HG02588 (cell line): ENCODE data around the gene AMBRA1.
"Not testable (repeated sequence)": the region's sequence is repeated elsewhere in the genome, so short reads cannot be mapped to it uniquely, and the experiment has no call there.

Experiments used
- ATAC-seq: cut with Tn5 transposase; IDR thresholded peaks from one replicate; pipeline ENCODE4 v1.9.1; 2021; ENCODE audit warnings: mild to moderate bottlenecking, moderate library complexity; ENCODE audit not compliant: unreplicated experiment

AMBRA1 gene

DNA sequence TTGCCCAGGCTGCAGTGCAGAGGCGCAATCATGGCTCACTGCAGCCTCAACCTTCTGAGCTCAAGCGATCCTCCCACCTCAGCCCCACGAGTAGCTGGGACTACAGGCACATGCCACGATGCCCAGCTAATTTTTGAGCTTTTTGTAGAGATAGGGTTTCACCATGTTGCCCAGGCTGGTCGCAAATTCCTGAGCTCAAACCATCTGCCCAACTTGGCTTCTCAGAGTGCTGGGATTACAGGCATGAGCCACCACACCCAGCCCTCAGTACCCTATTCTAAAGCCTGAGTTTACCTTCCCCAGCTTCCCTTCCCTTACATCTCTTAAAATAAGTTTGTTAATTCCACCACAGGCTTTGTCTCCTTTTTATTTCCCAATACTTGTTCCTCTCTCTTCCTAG, 59.1 kb downstream of the AMBRA1 start:
- no peak for ATAC-seq

DNA sequence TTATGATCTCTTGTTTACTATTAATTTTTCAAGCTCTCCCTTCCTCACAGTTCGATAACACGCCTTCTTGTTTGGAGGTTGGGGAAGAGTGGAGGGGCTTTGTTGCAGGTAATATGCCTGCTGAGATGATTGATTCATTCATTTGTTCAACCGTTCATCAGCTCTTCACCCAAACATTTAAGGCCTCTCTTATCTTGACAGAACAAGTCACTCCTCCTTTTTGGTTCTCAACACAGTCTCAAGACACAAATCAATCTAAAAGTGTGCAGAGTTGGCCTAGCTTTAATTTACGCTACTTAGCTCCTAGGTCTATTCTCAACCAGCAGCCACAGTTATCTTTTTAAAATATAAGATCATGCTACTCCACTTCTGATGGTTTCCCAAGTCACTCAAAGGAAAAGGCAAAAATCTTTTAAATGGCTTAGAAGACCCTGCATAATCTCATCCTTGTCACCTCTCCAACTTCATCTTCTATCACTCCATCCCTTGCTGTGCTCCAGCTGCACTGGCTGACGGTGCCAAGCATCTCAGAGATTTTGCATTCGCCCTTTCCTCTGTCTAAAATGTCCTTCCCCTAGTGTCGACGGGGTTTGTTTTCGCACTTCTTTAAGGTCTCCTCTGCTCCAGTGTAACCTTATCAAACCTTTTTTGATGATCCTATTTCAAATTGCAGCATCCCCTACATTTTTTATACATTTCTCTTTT, 60.3 kb downstream of the AMBRA1 start:
- no peak for ATAC-seq

DNA sequence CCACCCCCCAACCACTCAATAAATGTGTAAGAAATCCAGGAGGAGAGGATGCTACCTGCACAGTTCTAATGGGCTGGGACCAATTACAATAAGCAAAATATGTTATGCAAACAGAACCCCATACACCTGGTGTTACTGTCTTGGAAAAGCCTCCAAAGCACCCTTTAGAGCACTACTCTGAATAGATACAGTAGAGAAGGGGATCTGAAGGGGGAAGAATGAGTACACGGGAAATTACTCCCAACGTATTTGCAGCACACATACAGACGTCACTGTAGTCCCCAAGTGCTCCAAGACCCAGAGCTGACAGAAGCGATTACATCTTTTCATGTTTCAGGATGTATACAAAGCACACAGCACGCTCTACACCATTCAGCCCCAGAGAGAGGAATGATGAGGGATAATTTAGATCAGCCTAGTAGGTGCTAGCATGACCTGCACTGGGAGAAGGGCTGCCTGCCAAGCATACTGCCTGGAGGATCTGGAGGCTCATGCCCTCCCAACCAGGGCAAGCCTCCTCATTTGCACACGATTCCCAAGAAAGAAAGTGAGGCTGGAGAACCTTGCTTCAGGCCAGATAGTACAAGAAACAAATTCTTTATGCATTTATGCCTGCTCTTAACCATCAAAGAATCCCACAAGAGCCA, 63.8 kb downstream of the AMBRA1 start:
- no peak for ATAC-seq

DNA sequence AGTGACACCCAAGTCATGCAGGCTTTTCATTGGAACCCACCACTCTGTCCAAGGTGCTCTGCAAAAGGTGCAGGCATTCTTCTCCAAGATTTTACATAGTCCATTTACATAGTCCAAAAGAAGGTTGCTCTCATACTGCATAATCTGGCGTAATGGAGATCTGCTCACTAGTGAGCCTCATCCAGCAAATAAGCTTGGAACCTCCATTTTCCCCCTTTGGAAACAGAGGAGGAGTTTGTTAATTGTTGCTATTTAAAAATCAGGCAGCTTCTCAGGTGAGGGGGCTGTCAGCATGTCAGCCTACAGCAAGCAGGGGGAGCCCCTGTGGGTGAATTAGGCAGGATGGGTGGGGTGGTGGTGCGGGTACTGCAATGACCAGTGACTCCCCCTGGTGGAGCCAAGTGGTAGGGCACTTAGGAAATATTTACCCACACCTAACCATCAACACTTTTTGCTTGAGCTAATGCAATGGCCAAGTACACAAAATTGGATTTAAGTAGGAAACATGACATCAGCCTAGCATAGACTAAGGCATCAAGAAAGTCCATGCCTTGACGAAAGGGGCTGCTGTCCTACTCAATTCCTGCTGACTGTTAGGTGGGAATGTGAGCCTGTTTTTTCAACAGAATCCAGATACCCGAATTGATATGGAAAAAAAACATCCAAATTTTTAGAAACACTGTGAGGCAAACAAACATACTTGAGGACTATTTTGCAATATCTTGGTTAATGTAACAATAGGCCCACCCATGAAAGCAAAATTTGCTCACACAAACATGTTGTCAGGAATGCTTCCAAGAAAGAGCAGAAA, 64.5 kb downstream of the AMBRA1 start:
- peak; percentile 67 for ATAC-seq

DNA sequence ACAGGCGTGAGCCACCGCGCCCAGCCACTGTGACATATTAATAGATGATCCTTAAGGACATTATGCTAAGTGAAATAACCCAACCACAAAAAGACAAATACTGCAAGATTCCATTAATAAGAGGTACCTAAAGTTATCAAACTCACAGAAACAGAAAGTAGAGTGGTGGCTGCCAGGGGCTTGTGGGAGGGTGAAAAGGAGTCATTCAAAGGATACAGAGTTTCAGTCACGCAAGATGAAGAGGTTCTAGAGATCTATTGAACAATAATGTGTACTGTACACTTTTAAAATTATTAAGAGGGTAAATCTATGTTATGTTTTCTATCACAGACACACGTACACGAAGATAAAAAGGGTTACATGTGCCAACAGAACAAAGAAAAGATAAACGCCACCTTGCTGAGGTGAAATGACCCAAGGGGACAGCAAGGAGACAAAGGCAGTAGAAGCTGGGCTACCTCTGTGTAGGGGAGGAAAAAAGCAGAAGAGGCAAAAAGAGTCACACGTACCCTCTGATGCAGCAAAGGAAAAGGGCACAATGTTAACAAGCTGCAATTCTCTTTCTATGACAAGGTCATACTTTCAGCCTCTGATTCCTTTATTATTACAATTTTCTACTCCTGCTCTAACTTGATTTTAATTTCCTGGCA, 65.3 kb downstream of the AMBRA1 start:
- no peak for ATAC-seq

DNA sequence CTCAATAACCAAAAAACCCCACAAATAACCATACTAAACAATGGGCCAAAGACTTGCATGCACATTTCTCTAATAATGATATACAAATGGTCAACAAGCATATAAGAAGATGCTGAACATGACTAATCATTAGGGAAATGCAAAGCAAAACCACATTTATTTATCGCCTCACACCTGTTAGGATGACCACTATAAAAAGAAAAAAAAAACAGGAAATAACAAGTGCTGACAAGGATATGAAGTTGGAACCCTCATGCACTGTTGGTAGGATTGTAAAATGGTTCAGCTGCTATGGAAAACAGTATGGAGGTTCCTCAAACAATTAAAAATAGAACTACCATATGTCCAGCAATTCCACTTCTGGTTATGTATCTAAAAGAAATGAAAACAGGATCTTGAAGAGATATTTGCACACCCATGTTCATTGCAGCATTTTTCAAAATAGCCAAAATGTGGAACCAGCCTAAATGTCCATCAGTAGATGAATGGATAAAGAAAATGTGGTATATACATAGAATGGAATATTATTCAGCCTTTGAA, 66.2 kb downstream of the AMBRA1 start:
- ATAC-seq = no peak

DNA sequence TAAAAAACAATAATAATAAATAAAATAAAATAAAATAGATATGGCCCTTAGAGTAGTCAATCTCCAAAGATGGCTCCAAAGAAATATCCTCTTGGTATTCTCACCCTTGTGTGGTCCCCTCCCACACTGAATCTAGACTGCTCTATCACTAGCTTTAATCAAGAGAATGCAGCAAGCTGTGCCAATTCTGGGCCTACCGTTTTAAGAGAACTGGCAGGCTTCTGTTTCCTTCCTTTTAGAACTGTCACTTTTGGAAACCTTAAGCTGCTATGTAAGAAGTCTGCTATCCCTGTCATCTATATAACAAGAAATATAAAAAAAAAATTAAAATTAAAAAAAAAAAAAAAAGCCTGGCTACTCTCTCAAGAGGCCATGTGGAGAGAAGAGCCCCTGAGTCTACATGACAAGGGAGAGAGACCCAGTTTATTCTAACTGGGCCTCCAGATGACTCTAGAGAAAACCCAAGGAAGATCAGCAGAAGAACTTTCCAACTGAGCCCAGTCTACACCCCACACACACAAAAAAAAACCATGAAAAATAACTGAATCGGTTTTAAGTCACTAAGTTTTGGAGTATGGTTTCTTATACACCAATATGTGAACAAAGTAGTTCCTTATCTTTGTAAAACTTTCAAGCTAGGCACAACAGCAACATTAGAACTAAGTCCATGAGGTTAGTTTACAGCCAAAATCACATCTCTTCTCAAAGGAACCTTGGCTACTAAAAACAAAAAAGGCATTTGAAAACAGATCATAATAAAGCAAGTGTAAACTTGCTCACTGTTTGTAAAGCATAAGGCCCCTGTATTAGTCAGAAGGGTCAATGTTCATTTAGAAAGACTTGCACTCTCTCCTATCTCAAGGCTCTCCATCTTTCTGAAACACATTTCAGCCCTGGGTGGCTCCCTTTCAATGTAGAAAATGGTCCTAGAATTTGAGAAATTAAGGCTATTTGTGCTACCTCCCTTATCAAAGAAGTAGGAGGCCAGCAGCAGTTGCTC, 67.3 kb downstream of the AMBRA1 start:
- ATAC-seq = no peak

DNA sequence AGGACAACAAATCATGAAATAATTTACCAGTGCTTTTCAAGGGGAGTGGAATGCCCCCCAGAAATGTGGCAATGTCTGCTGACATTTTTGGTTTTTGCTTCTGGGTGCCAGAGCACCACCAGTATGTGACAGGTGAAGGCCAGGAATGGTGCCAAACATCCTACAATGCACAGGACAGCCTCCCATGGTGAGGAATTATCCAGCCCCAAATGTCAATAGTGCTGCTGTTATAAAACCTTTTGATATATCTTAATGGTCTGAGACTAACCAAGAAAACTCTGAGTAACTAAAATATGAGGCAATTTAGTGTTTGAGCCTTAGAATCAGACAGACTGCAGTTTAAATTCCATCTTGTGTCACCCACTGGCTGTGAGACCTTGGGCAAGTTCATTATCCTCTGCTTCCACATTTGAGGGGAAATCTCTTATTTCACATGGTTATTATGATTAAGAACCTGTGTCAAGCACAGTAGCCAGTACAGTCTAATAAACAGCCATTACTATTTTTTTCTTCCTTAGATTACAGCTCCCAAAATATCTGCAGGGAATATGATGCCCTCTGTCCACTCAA, 69.5 kb downstream of the AMBRA1 start:
- no peak for ATAC-seq

DNA sequence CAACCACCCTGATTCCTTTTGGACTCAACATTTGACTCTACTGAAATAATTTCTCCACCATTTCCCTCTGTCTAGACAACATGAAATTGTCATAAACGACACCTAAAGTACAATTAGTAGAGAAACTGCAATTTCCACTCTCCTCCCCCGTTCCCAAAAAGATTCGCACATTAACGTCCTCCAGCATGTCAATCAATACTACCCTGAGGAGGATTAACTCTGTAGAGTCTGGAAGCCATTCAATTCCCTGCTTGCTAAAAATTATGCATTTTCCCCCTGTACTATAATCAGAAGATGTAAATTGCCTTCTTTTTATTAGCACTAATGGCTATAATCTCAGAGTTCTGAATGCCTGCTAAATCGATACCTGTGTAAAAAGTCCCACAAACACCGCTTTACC, 70.5 kb downstream of the AMBRA1 start:
- ATAC-seq = no peak

DNA sequence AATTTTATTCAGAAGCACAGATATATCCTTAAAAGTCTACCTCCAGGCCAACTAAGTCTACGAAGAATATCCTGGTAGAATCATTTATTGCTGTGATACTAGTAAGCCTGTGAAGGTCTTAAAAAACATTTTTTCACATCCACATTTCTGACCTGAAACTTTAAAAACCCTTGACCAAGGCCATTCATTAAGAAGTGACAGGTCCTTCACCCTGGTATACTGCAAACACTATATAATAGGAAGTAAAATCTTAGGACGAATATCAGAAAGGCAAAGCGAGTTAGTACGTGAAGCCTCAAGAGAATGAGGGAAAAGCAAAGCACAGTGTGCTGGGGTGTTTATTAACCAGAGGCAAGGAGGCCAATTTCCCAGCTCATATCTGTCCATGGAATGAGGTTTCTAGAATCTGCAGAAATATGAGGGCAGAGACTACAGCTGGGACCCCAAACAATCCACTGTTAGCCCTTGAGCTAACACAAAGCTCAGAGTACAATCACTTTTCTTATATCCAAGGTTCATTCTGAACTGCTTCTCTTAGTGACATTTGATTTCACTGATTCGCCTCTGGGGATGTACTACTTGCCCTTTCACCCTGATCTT, 71.0 kb downstream of the AMBRA1 start:
- no peak for ATAC-seq

DNA sequence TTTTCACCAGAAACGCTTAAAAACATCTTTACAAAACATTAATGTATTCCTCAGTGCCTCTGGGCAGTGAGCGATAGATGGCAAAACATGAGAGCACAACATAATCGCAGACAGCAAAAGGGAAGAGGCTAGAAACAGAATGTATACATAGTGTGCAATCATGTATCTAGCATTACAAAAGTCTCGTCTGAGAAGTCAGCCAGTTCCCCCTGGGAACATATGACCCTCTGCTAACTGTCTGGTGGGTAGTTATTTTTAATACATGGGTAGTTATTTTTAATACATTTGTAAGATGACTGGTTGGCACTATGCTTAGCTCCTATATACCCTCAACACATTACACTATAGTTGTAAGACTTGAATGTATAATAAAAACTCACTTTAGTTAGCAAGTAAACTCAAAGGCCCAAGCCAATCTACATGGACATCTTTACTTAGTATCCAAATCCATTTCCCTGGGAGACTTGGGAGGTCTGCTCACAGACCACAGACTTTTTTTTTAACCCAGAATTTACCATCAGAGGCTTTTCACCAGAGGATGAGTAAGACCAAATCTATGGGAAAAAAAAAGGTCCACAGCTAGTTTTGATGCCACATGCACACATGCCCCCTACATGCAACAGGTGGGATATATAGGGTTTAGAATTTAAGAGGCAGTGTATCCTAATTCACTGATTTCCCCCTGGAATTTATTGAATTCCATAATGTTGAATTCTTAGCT, 71.7 kb downstream of the AMBRA1 start:
- ATAC-seq = no peak

DNA sequence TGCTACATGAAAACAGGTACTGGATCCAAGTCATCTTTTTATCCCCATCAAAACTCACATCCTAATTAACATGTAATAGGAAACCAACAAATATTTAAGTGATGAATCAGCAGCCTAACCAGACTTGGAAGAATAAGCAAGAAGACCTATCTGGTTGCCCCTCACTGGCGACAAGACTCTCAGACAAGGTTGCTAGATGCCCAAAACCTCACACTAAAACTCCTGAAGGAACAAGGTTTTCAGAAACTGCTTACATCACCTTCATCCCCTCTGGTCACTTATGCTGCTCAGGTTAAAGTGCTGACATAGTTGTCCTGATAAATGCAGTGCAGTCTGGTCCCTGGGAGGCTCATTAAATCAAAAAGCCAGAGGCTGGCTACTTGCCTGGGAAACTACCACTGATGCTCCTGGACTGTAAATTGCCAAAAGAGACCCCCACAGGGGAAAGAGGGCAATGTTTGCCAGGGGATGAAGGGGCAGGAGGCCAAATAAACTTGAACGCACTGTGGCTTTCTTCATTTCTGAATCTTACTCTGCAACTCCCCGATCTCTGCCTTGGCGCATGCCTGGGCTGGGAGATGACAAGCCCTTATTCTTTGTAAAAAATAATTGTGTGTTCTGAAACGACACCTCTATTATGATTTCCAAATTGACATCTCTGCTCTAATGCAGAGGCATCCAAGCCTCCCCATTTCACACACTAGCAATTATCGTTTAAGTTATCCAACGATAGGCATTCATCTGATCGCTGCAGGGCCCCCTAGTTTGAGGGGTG, 72.7 kb downstream of the AMBRA1 start:
- ATAC-seq = no peak

DNA sequence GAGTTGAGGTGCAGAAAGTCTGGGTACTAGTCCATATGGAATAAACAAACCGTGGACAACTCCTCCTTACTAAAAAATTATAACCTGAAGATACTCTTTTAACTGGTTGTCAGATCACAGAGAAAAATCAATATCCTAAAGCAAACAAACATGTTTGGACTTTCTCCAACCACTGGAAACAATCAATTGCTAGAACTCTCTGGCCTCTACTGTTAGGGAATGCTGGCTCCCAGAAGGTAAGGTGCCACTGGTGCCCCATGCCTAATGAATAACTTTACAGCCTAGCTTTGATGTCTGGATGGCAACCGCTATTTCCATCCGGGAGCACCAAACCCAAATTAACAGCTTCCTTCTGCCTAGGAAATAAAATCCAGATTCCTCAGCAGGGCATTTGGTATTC, 74.5 kb downstream of the AMBRA1 start:
- no peak for ATAC-seq

DNA sequence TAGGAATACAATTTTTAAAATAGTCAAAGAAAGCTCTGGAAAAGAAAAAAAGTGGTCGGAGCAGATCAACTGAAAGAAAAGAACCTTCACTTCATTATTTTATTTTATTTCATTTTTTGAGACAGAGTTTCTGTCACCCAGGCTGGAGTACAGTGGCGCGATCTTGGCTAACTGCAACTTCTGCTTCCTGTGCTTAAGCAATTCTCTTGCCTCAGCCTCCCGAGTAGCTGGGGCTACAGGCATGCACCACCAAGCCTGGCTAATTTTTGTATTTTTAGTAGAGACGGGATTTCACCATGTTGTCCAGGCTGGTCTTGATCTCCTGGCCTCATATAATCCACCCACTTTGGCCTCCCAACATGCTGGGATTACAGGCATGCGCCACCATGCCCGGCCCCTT, 74.9 kb downstream of the AMBRA1 start:
- not testable (repeated sequence) for ATAC-seq

DNA sequence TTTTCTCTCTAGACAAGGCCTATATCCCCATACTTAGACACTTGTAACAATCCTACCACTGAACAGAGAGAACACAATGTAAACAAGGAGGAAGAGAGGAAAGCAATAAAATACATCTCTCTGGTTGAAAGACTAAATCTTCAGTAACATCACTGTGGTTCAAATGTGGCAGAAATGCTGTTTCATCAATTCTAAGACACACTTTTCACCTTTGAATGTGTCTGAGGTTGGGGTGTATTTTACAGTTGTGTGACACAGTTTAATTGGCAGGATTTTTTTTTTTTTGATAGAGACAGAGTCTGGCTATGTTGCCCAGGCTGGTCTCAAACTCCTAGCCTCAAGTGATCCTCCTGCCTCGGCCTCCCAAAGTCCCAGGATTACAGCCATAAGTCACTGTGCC, 79.5 kb downstream of the AMBRA1 start:
- no peak for ATAC-seq

DNA sequence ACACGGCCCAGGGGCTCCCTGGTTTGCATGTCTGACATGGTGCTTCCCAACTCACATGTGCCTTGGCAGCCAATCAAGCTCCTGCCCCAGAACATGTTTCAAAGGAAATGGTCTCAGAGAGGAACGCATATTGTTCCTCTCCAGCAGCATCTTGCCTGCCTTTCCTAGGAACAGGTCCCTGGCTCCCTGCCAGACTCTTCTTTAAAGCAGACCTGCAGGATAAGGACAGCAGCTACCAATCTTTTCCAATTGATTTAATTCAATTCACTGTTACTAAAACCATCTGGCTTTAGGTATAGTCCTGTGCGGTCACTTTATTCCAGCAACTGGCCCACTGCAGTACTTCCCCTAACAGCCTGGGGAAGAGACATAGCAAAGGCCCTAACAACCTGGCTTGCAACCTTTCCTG, 79.9 kb downstream of the AMBRA1 start:
- ATAC-seq = no peak

DNA sequence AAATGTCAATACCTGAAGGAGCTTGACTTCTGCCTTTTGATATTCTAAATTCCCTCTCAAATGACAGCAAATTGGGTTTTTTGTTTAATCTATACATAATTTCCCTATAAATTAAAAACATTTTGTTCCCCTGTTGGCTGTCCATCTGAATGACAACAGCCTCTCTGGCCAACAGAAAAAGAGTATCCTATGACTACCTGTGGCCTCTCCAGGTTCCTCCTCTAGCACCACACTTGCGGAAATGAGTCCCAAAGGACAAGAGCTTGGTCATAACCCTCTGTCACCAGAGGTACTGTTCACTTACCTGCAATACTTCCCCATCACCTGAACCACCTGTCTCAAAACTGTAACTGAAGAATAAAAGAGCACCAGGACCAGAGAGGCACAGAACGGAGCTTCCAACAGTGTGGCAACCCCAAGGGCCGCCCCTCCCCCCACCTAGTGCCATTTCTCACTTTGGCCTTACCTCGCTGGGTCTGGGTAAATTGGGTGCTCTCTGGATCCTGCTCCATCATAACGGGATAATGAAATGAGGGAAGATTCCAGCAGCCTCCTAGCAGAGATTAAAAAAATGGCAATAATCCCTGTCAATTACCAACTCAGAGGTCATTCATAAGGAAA, 81.5 kb downstream of the AMBRA1 start:
- no peak for ATAC-seq
